ENCODE results near the gene ELOVL6. TPM values are rescaled to one million over a fixed set of nuclear protein-coding genes. Genes with fewer than 3 reads are reported as not detected.

ELOVL6 gene
- total and polyA plus RNA-seq, 4 donors, result 19.5 to 38.8 (median 37.5) TPM

DNA sequence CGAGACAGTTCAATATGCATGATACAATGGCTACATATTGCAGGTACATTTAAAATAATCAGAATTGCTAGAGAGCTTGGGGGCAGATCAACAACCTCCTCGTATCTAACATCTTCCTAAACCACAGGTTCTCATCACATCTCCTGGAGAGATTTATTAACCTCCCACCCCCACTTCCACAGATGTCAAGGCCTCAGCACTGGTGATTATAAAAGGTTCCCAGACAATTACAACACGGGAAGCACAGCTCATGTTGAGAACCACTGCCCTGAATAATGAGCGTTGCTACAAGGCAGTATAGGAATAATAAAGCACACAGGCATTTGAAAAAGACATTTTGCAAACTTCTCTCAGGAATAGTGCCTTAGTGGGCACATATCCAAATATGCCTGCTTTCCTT lies 42.8 kb downstream of the ELOVL6 start:
- 80% methylated on average over 4 of the region's 4 CpGs for WGBS
- DNase-seq (ENCODE audit: low spot score), result no peak
- no peaks in the 10 kb centered on the region for H3K27me3 ChIP-seq (ENCODE audit: control insufficient read depth in 4 of 4, insufficient read depth in 4 of 4, low read length in 3 of 4)
- no peak overlapping the region for H3K4me3 ChIP-seq (ENCODE audit: low read depth in 1 of 3, low read length in 3 of 3)
- peaks cover 0 to 2% (median under 1%) of the 10 kb centered on the region in 4 donors for H3K4me1 ChIP-seq (ENCODE audit: control insufficient read depth in 4 of 4, insufficient read depth in 4 of 4, low read length in 3 of 4)
- no peaks in the 10 kb centered on the region for H3K9me3 ChIP-seq (ENCODE audit: control insufficient read depth in 4 of 4, low read length in 3 of 4)
- no peaks in the 10 kb centered on the region for H3K36me3 ChIP-seq (ENCODE audit: control insufficient read depth in 4 of 4, insufficient read depth in 3 of 4, low read depth in 1 of 4, low read length in 3 of 4)
- H3K27ac ChIP-seq (ENCODE audit: low read depth in 1 of 2, low read length in 2 of 2), result no peak overlapping the region
- no peak overlapping the region for H3K9ac ChIP-seq (ENCODE audit: low read depth in 1 of 2, low read length in 2 of 2)
- TF ChIP-seq, protein P1, sequence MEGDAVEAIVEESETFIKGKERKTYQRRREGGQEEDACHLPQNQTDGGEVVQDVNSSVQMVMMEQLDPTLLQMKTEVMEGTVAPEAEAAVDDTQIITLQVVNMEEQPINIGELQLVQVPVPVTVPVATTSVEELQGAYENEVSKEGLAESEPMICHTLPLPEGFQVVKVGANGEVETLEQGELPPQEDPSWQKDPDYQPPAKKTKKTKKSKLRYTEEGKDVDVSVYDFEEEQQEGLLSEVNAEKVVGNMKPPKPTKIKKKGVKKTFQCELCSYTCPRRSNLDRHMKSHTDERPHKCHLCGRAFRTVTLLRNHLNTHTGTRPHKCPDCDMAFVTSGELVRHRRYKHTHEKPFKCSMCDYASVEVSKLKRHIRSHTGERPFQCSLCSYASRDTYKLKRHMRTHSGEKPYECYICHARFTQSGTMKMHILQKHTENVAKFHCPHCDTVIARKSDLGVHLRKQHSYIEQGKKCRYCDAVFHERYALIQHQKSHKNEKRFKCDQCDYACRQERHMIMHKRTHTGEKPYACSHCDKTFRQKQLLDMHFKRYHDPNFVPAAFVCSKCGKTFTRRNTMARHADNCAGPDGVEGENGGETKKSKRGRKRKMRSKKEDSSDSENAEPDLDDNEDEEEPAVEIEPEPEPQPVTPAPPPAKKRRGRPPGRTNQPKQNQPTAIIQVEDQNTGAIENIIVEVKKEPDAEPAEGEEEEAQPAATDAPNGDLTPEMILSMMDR (IDR thresholded peaks at IDR 0.05; ENCODE audit: low read depth, low read length, missing input control), result no peak
- TF ChIP-seq, protein P2, sequence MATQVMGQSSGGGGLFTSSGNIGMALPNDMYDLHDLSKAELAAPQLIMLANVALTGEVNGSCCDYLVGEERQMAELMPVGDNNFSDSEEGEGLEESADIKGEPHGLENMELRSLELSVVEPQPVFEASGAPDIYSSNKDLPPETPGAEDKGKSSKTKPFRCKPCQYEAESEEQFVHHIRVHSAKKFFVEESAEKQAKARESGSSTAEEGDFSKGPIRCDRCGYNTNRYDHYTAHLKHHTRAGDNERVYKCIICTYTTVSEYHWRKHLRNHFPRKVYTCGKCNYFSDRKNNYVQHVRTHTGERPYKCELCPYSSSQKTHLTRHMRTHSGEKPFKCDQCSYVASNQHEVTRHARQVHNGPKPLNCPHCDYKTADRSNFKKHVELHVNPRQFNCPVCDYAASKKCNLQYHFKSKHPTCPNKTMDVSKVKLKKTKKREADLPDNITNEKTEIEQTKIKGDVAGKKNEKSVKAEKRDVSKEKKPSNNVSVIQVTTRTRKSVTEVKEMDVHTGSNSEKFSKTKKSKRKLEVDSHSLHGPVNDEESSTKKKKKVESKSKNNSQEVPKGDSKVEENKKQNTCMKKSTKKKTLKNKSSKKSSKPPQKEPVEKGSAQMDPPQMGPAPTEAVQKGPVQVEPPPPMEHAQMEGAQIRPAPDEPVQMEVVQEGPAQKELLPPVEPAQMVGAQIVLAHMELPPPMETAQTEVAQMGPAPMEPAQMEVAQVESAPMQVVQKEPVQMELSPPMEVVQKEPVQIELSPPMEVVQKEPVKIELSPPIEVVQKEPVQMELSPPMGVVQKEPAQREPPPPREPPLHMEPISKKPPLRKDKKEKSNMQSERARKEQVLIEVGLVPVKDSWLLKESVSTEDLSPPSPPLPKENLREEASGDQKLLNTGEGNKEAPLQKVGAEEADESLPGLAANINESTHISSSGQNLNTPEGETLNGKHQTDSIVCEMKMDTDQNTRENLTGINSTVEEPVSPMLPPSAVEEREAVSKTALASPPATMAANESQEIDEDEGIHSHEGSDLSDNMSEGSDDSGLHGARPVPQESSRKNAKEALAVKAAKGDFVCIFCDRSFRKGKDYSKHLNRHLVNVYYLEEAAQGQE (IDR thresholded peaks at IDR 0.05), result no peak
- TF ChIP-seq GABPA (IDR thresholded peaks at IDR 0.05 in 1 of 2, conservative IDR thresholded peaks at IDR 0.05 in 1 of 2) (no peak), RXRA (IDR thresholded peaks at IDR 0.05) (no peak), HNF4G (IDR thresholded peaks at IDR 0.05) (no peak), FOXA1 (IDR thresholded peaks at IDR 0.05) (no peak), ATF3 (IDR thresholded peaks at IDR 0.05) (no peak), ZBTB33 (IDR thresholded peaks at IDR 0.05) (no peak), RAD21 (IDR thresholded peaks at IDR 0.05) (no peak), YY1 (IDR thresholded peaks at IDR 0.05) (no peak), TAF1 (conservative IDR thresholded peaks at IDR 0.05) (no peak), SP1 (IDR thresholded peaks at IDR 0.05) (no peak), NR2F2 (IDR thresholded peaks at IDR 0.05) (no peak)

DNA sequence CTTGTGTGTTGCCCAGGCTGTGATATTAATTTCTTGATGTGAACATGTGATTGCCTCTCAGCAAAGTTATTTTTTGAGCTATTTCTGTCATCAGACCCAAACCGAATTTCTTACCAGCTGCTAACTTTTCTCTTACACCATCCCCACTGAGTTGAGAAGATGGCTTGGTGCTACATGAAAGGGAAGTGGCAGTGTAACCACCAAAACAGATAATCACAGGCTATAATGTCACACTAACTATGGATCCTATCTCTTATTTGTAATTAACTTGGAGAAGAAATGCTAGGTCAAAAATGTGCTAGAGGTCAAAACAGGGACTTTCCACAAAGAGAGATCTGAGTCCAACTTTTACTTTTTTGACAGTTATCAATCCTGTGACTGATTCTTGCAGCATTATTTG lies 43.8 kb downstream of the ELOVL6 start:
- no peak overlapping the region for H3K27ac ChIP-seq (ENCODE audit: low read depth in 1 of 2, low read length in 2 of 2)
- no peaks in the 10 kb centered on the region for H3K27me3 ChIP-seq (ENCODE audit: control insufficient read depth in 4 of 4, insufficient read depth in 4 of 4, low read length in 3 of 4)
- DNase-seq (ENCODE audit: low spot score), result no peak
- no peak overlapping the region for H3K4me3 ChIP-seq (ENCODE audit: low read depth in 1 of 3, low read length in 3 of 3)
- H3K9ac ChIP-seq (ENCODE audit: low read depth in 1 of 2, low read length in 2 of 2), result no peak overlapping the region
- no peaks in the 10 kb centered on the region for H3K9me3 ChIP-seq (ENCODE audit: control insufficient read depth in 4 of 4, low read length in 3 of 4)
- H3K36me3 ChIP-seq (ENCODE audit: control insufficient read depth in 4 of 4, insufficient read depth in 3 of 4, low read depth in 1 of 4, low read length in 3 of 4), result no peaks in the 10 kb centered on the region
- H3K4me1 ChIP-seq (ENCODE audit: control insufficient read depth in 4 of 4, insufficient read depth in 4 of 4, low read length in 3 of 4), result peaks cover 0 to 2% (median under 1%) of the 10 kb centered on the region in 4 donors
- WGBS, result 87% methylated on average over 1 of the region's 1 CpG
- TF ChIP-seq GABPA (IDR thresholded peaks at IDR 0.05 in 1 of 2, conservative IDR thresholded peaks at IDR 0.05 in 1 of 2), result no peak
- no peak for TF ChIP-seq RXRA (IDR thresholded peaks at IDR 0.05)
- TF ChIP-seq, protein P2 (IDR thresholded peaks at IDR 0.05), result no peak
- no peak for TF ChIP-seq ATF3 (IDR thresholded peaks at IDR 0.05)
- TF ChIP-seq ZBTB33 (IDR thresholded peaks at IDR 0.05), result no peak
- TF ChIP-seq EGR1 (IDR thresholded peaks at IDR 0.05; ENCODE audit: low read depth in 2 of 2), result no peak
- TF ChIP-seq HNF4A (conservative IDR thresholded peaks at IDR 0.05), result no peak
- no peak for TF ChIP-seq FOXA2 (IDR thresholded peaks at IDR 0.05)
- TF ChIP-seq JUND (IDR thresholded peaks at IDR 0.05), result no peak
- TF ChIP-seq, protein P3, sequence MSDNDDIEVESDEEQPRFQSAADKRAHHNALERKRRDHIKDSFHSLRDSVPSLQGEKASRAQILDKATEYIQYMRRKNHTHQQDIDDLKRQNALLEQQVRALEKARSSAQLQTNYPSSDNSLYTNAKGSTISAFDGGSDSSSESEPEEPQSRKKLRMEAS (IDR thresholded peaks at IDR 0.05), result no peak
- TF ChIP-seq SP1 (IDR thresholded peaks at IDR 0.05), result no peak
- TF ChIP-seq HNF4G (IDR thresholded peaks at IDR 0.05), result no peak
- TF ChIP-seq NR2F2 (IDR thresholded peaks at IDR 0.05), result no peak
- no peak for TF ChIP-seq YY1 (IDR thresholded peaks at IDR 0.05)
- TF ChIP-seq TAF1 (conservative IDR thresholded peaks at IDR 0.05), result no peak
- no peak for TF ChIP-seq RAD21 (IDR thresholded peaks at IDR 0.05)
